Stomach (tissue), 4 donors: ENCODE data around the gene PSMD3.

Source experiments
- CTCF ChIP-seq, 7 experiments: fragments of 450-650 bp in 4 of 7; fragments of 200-600 bp in 3 of 7; sonication (generic) in 3 of 7; IDR thresholded peaks; one replicate each; pipeline ENCODE4 v1.5.1; 2016 to 2019; ENCODE audit warnings: antibody characterized with exemption in 7 of 7, control low read depth in 2 of 7, mild to moderate bottlenecking in 1 of 7
- POLR2A ChIP-seq, 4 donors: fragments of 450-650 bp; IDR thresholded peaks; one replicate each; pipeline ENCODE4 v1.6.1; 2016; ENCODE audit warnings: antibody characterized with exemption in 4 of 4, control low read depth in 2 of 4, mild to moderate bottlenecking in 1 of 4, moderate library complexity in 1 of 4
- POLR2AphosphoS5 ChIP-seq, 3 donors: sonication (generic); formaldehyde crosslinking; IDR thresholded peaks; one replicate each; pipeline ENCODE4 v1.6.1; 2016; ENCODE audit warnings: antibody characterized with exemption in 3 of 3

- no peak for TF ChIP-seq CTCF (IDR thresholded peaks at IDR 0.05)
- no peak for TF ChIP-seq POLR2A (IDR thresholded peaks at IDR 0.05)
- TF ChIP-seq POLR2AphosphoS5 (IDR thresholded peaks at IDR 0.05): no peak
These were observed 33.9 kb upstream of the PSMD3 start for GRCh38 chr17:39946551-39947330.
